CD8-positive, alpha-beta memory T cell (primary cell): ENCODE results near the gene ALX3. TPM values are rescaled to one million over a fixed set of nuclear protein-coding genes. Genes with fewer than 3 reads are reported as not detected.
A peak's percentile ranks its signal among the peaks of the same experiment; 100 is the strongest.

Experiments used
- CTCF ChIA-PET: fragments of 350-600 bp; sonication (Branson Sonifier 250); formaldehyde crosslinking; loops from one replicate; lab custom pipeline; 2021; ENCODE audit warnings: antibody characterized with exemption; lab: Charles Lee
- POLR2A ChIA-PET: fragments of 350-600 bp; sonication (Branson Sonifier 250); formaldehyde crosslinking; loops from one replicate; lab custom pipeline; 2021; ENCODE audit warnings: antibody characterized with exemption; lab: Charles Lee
- DNase-seq, 5 donors: peaks; one replicate each; pipeline versions ENCODE4 v3.0.0 to v3.0.0-alpha.2; 2020 to 2022; ENCODE audit warnings: mixed read lengths in 1 of 5
- H3K27ac ChIP-seq: one replicate; pipeline ENCODE4 v1.7.0; 2013; ENCODE audit warnings: low read depth, mild to moderate bottlenecking, low read length, moderate library complexity
- H3K27me3 ChIP-seq: 2 replicates; pipeline ENCODE4 v1.7.0; 2013; ENCODE audit warnings: low read length, mild to moderate bottlenecking; ENCODE audit not compliant: insufficient read depth, poor library complexity, severe bottlenecking
- H3K36me3 ChIP-seq: 2 replicates; pipeline ENCODE4 v1.7.0; 2013; ENCODE audit warnings: mild to moderate bottlenecking, low read length, moderate library complexity; ENCODE audit not compliant: insufficient read depth
- H3K4me1 ChIP-seq: 2 replicates; pipeline ENCODE4 v1.7.0; 2013; ENCODE audit warnings: mild to moderate bottlenecking, low read length, moderate library complexity; ENCODE audit not compliant: insufficient read depth
- H3K4me3 ChIP-seq: 2 replicates; pipeline ENCODE4 v1.7.0; 2013; ENCODE audit warnings: mild to moderate bottlenecking, low read length
- H3K9me3 ChIP-seq: 2 replicates; pipeline ENCODE4 v1.7.0; 2013; ENCODE audit warnings: mild to moderate bottlenecking, low read length
- H3K27ac Mint-ChIP-seq, 8 donors: one replicate each; pipeline ENCODE4 v1.8.0; 2020 to 2021; ENCODE audit warnings: mixed read lengths in 8 of 8, mild to moderate bottlenecking in 6 of 8, inconsistent platforms in 3 of 8, moderate library complexity in 3 of 8
- H3K27me3 Mint-ChIP-seq, 2 donors: one replicate each; pipeline ENCODE4 v1.8.0; 2020 to 2021; ENCODE audit warnings: mixed read lengths in 2 of 2, mild to moderate bottlenecking in 1 of 2, moderate library complexity in 1 of 2
- H3K36me3 Mint-ChIP-seq, 3 donors: one replicate each; pipeline ENCODE4 v1.8.0; 2020 to 2021; ENCODE audit warnings: mixed read lengths in 3 of 3, inconsistent platforms in 1 of 3, mild to moderate bottlenecking in 1 of 3
- H3K4me1 Mint-ChIP-seq, 3 donors: one replicate each; pipeline ENCODE4 v1.8.0; 2020 to 2021; ENCODE audit warnings: mixed read lengths in 3 of 3, inconsistent platforms in 1 of 3, mild to moderate bottlenecking in 1 of 3
- H3K4me3 Mint-ChIP-seq, 7 donors: one replicate each; pipeline ENCODE4 v1.8.0; 2020 to 2021; ENCODE audit warnings: mixed read lengths in 7 of 7, mild to moderate bottlenecking in 6 of 7, moderate library complexity in 4 of 7, inconsistent platforms in 2 of 7
- H3K9me3 Mint-ChIP-seq, 5 donors: one replicate each; pipeline ENCODE4 v1.8.0; 2020 to 2022; ENCODE audit warnings: mixed read lengths in 5 of 5, mild to moderate bottlenecking in 3 of 5, moderate library complexity in 2 of 5, inconsistent platforms in 1 of 5
- polyA plus RNA-seq: library from polyadenylated mRNA; unstranded; fragments of 300-500 nt; fragmentation: Illumina TruSeq; gene quantifications from one replicate; pipeline ENCODE4 v1.2.3, GENCODE V29; 2021
- total RNA-seq, 2 experiments: library from RNA; stranded (reverse); gene quantifications; one replicate each; pipeline ENCODE4 v1.2.3, GENCODE V29; 2021

ALX3 gene
- total and polyA plus RNA-seq, 3 experiments from 2014 or later: not detected

GRCh38 chr1:110067479-110067892, 3.0 kb downstream of the ALX3 start:
- Histone ChIP-seq H3K27ac (no peak overlapping the region), H3K9me3 (no peaks in the 10 kb centered on the region), H3K4me1 (peaks cover 20% of the 10 kb centered on the region), H3K4me3 (no peak overlapping the region), H3K36me3 (no peaks in the 10 kb centered on the region), H3K27me3 (peaks cover 37% of the 10 kb centered on the region)
- CTCF ChIA-PET: interaction anchor here (1.1 to 1.5 kb wide), 3 partner anchors 14 to 38 kb away, joined by 3 to 4 read pairs (median 4); no protein-coding TSS in a partner anchor
- Mint-ChIP-seq H3K27me3 (peaks cover 46 to 50% of the 10 kb centered on the region in 2 donors), H3K27ac (no peak overlapping the region), H3K9me3 (no peaks in the 10 kb centered on the region), H3K4me3 (peak overlapping the region in 2 of 7 donors; percentile 56 to 63), H3K4me1 (peaks cover 6 to 29% (median 7%) of the 10 kb centered on the region in 3 donors), H3K36me3 (no peaks in the 10 kb centered on the region)
- DNase-seq: no peak
- POLR2A ChIA-PET: no interaction called here

DNA sequence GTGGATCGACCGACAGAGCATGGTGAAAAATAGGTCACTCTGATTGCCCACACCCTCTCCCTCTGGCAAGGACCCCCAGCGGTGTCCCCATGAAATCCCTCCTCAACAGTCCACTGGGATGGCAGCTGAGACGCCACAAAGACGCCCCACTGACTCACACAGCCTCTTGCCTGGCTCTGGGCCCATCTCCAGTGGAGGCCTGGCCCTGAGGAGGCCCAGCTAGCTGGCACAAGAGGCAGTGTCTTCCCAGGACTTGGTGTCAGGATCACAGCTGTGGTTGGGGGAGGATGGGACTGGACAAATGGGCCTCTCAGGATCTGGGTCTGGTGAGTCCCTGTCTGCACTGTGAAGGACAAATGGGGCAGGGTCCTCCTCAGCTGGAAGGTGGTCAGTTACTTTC, 4.6 kb downstream of the ALX3 start:
- H3K9me3 ChIP-seq: no peaks in the 10 kb centered on the region
- no peak for DNase-seq
- CTCF ChIA-PET: interaction anchor here (1.3 to 1.4 kb wide), 3 partner anchors 12 to 23 kb away, joined by 3 to 8 read pairs (median 3); no protein-coding TSS in a partner anchor
- H3K36me3 ChIP-seq: no peaks in the 10 kb centered on the region
- Mint-ChIP-seq H3K27me3 (peaks cover 31 to 34% of the 10 kb centered on the region in 2 donors), H3K4me3 (peak overlapping the region in 1 of 7 donors; percentile 45), H3K36me3 (peaks cover 0 to 8% (median 1%) of the 10 kb centered on the region in 3 donors), H3K9me3 (no peaks in the 10 kb centered on the region), H3K4me1 (peaks cover 7 to 25% (median 8%) of the 10 kb centered on the region in 3 donors), H3K27ac (no peak overlapping the region)
- H3K27me3 ChIP-seq: peaks cover 31% of the 10 kb centered on the region
- H3K27ac ChIP-seq: no peak overlapping the region
- no peak overlapping the region for H3K4me3 ChIP-seq
- H3K4me1 ChIP-seq: peaks cover 20% of the 10 kb centered on the region
- POLR2A ChIA-PET: no interaction called here

GRCh38 chr1:110064576-110065337, 5.7 kb downstream of the ALX3 start:
- Histone ChIP-seq H3K27me3 (peaks cover 25% of the 10 kb centered on the region), H3K4me3 (no peak overlapping the region), H3K36me3 (no peaks in the 10 kb centered on the region), H3K4me1 (peaks cover 16% of the 10 kb centered on the region), H3K27ac (no peak overlapping the region), H3K9me3 (no peaks in the 10 kb centered on the region)
- Mint-ChIP-seq H3K36me3 (peaks cover 0 to 10% (median 4%) of the 10 kb centered on the region in 3 donors), H3K4me1 (peaks cover 12 to 21% (median 12%) of the 10 kb centered on the region in 3 donors), H3K4me3 (no peak overlapping the region), H3K9me3 (no peaks in the 10 kb centered on the region), H3K27ac (no peak overlapping the region), H3K27me3 (peaks cover 26 to 33% of the 10 kb centered on the region in 2 donors)
- ChIA-PET CTCF (interaction anchor here (1.3 to 1.4 kb wide), 2 partner anchors 11 to 18 kb away, joined by 3 read pairs; no protein-coding TSS in a partner anchor), POLR2A (interaction anchor here (0.7 kb wide), 1 partner anchor 274 kb away, joined by 3 read pairs; the partner anchor contains the start of gene RBM15)
- no peak for DNase-seq

DNA sequence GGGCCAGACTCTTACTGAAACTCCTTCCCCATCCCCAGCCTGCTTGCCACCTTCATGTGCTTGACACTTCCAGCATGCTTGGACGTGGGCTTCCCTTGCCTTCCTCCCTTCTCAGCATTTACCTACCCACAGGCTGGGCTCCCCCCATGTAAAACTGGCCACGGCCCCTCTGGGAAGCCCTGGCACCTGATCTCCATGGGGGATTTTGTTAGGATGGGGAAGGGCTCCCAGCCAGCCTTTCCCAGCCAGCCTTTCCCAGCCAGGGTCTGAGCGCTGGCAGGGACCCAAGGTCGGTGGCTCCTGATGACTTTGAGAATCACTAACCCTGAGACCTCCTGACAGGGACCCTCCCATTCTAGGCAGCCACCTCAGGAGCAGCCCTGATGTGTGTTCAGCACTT, 6.7 kb downstream of the ALX3 start:
- Histone ChIP-seq H3K4me3 (no peak overlapping the region), H3K36me3 (no peaks in the 10 kb centered on the region), H3K9me3 (no peaks in the 10 kb centered on the region), H3K27me3 (peaks cover 18% of the 10 kb centered on the region), H3K4me1 (peaks cover 6% of the 10 kb centered on the region), H3K27ac (no peak overlapping the region)
- Mint-ChIP-seq H3K36me3 (peaks cover 0 to 17% (median 4%) of the 10 kb centered on the region in 3 donors), H3K9me3 (no peaks in the 10 kb centered on the region), H3K4me1 (peaks cover 10 to 12% (median 11%) of the 10 kb centered on the region in 3 donors), H3K27me3 (peaks cover 24 to 26% of the 10 kb centered on the region in 2 donors), H3K4me3 (no peak overlapping the region), H3K27ac (peak overlapping the region in 1 of 8 donors; percentile 25)
- no peak for DNase-seq
- ChIA-PET CTCF (interaction anchor here (1.7 kb wide), 1 partner anchor 9 kb away, joined by 6 read pairs; no protein-coding TSS in a partner anchor), POLR2A (interaction anchor here (0.7 kb wide), 1 partner anchor 275 kb away, joined by 3 read pairs; the partner anchor contains the start of gene RBM15)

DNA sequence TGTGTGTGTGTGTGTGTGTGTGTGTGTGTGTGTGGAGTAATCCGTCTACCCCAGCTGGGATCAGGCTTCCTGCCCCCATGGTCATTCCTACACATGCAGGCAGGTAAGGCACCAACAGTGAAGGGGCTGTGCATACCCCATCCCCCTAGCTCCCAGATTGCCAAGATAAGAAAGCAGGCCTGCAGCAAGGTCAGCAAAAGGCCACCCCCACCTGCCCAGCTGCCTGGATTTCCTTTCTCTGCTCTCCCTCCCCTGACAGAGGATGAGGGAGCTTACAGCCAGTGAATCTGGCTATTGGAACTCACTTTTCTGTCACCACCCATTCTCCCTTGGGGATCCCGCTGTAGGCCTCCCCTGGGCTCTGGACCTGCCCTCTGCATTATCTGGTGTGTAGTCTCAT, 7.9 kb downstream of the ALX3 start:
- peak in 1 of 5 donors; percentile 9 for DNase-seq
- H3K4me1 ChIP-seq: no peaks in the 10 kb centered on the region
- no peaks in the 10 kb centered on the region for H3K9me3 ChIP-seq
- no peak overlapping the region for H3K27ac ChIP-seq
- Mint-ChIP-seq H3K27ac (no peak overlapping the region), H3K4me3 (no peak overlapping the region), H3K4me1 (peaks cover under 1 to 6% (median 5%) of the 10 kb centered on the region in 3 donors), H3K36me3 (peaks cover 0 to 28% (median 6%) of the 10 kb centered on the region in 3 donors), H3K9me3 (no peaks in the 10 kb centered on the region), H3K27me3 (peaks cover 17 to 19% of the 10 kb centered on the region in 2 donors)
- peaks cover 6% of the 10 kb centered on the region for H3K27me3 ChIP-seq
- POLR2A ChIA-PET: no interaction called here
- H3K36me3 ChIP-seq: no peaks in the 10 kb centered on the region
- CTCF ChIA-PET: interaction anchor here (1.7 to 3.7 kb wide), 3 partner anchors 8 to 33 kb away, joined by 6 to 15 read pairs (median 6); no protein-coding TSS in a partner anchor
- H3K4me3 ChIP-seq: no peak overlapping the region

DNA sequence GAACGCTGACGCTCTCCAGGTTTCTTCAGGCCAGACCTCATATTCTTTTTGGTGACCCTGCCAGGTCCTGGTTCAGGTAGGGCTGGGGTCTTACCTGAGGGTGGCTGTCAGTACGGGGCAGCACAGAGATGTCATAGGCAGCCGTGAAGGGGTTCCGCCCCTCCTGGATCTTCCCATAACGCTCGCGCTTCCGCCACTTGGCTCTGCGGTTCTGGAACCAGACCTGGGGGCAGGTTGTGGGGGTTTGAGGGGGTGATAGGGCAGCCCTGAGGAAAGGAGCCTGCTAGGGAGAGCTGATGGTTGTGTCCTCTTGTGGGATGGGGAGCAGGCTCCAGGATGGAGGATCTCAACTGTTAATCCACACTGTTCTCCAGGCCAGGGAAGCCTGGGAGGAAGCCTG, 9.1 kb downstream of the ALX3 start:
- no peak overlapping the region for H3K4me3 ChIP-seq
- peaks cover 0 to 6% (median 5%) of the 10 kb centered on the region in 3 donors for H3K4me1 Mint-ChIP-seq
- no peaks in the 10 kb centered on the region for H3K4me1 ChIP-seq
- peaks cover 4 to 7% of the 10 kb centered on the region in 2 donors for H3K27me3 Mint-ChIP-seq
- CTCF ChIA-PET: interaction anchor here (1.2 to 3.7 kb wide), 4 partner anchors 10 to 31 kb away, joined by 3 to 15 read pairs (median 8); partner anchors contain the start of gene ALX3
- no peak for DNase-seq
- no peak overlapping the region for H3K27ac Mint-ChIP-seq
- peaks cover 2 to 40% (median 7%) of the 10 kb centered on the region in 3 donors for H3K36me3 Mint-ChIP-seq
- no peaks in the 10 kb centered on the region for H3K9me3 Mint-ChIP-seq
- H3K9me3 ChIP-seq: no peaks in the 10 kb centered on the region
- no peaks in the 10 kb centered on the region for H3K27me3 ChIP-seq
- no peak overlapping the region for H3K4me3 Mint-ChIP-seq
- H3K27ac ChIP-seq: no peak overlapping the region
- POLR2A ChIA-PET: no interaction called here
- peaks cover 8% of the 10 kb centered on the region for H3K36me3 ChIP-seq

DNA sequence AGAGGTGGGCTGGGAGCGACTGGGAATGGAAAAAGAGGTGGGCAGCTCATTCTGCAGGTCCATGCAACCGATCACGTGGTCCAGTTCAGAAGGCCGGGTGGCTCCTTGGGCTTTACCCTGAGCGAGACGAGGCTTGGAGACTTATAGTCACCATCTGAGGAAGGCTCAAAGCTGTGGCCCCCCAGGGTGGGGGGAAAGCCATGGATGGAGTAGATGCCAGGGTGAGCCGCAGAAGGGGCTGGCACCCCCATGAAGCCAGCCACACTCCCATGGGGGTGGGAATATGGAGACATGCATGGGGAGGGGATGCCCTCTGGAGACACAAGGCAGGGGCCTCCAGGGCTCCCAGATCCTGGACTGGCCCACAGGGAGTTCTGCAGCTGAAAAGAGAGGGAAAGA, 9.8 kb downstream of the ALX3 start:
- no peak overlapping the region for H3K27ac ChIP-seq
- peak overlapping the region in 1 of 8 donors; percentile 80 for H3K27ac Mint-ChIP-seq
- POLR2A ChIA-PET: no interaction called here

More for the DNA sequence above, 9.8 kb downstream of the ALX3 start:
- Histone ChIP-seq H3K27me3 (no peaks in the 10 kb centered on the region), H3K4me1 (no peaks in the 10 kb centered on the region), H3K4me3 (no peak overlapping the region), H3K9me3 (no peaks in the 10 kb centered on the region), H3K36me3 (peaks cover 14% of the 10 kb centered on the region)
- no peak overlapping the region for H3K4me3 Mint-ChIP-seq
- CTCF ChIA-PET: interaction anchor here (0.6 to 3.7 kb wide), 23 partner anchors 8 to 1401 kb away, joined by 3 to 15 read pairs (median 4); partner anchors contain the start of genes ALX3 and STRIP1
- DNase-seq: no peak
- peaks cover 4 to 47% (median 11%) of the 10 kb centered on the region in 3 donors for H3K36me3 Mint-ChIP-seq
- peaks cover 0 to 6% (median 5%) of the 10 kb centered on the region in 3 donors for H3K4me1 Mint-ChIP-seq
- H3K9me3 Mint-ChIP-seq: no peaks in the 10 kb centered on the region
- H3K27me3 Mint-ChIP-seq: peaks cover 0 to 6% of the 10 kb centered on the region in 2 donors
